Fibroblast of pulmonary artery (primary cell): Measurements from ENCODE around the gene ATP2B2.

ENCODE experiments used
- DNase-seq: peaks from one replicate; pipeline ENCODE4 v3.0.0-alpha.2; 2010; ENCODE audit warnings: low read depth
- H3K4me3 ChIP-seq: replicated peaks from 2 replicates; pipeline ENCODE4 v1.5.1; 2011; ENCODE audit warnings: low read depth, mild to moderate bottlenecking, control low read depth, low read length, moderate library complexity
- CTCF ChIP-seq: IDR thresholded peaks from 2 replicates; pipeline ENCODE4 v1.5.1; 2011; ENCODE audit warnings: mild to moderate bottlenecking, control low read depth, low read length, inconsistent platforms; ENCODE audit errors: missing control alignments

ATP2B2 gene

GRCh38 chr3:10502185-10502880, 3.1 kb downstream of the ATP2B2 start:
- TF ChIP-seq CTCF = no peak
- H3K4me3 ChIP-seq = no peak overlapping the region

GRCh38 chr3:10501664-10502052, 3.7 kb downstream of the ATP2B2 start:
- TF ChIP-seq CTCF = no peak
- H3K4me3 ChIP-seq = no peak overlapping the region
- no peak for DNase-seq

More at GRCh38 chr3:10502185-10502880, 3.1 kb downstream of the ATP2B2 start:
- no peak for DNase-seq

- TF ChIP-seq CTCF = no peak
These were observed 4.4 kb downstream of the ATP2B2 start for GRCh38 chr3:10500717-10501663.

GRCh38 chr3:10498271-10498670, 7.1 kb downstream of the ATP2B2 start:
- DNase-seq = no peak
- H3K4me3 ChIP-seq = no peak overlapping the region
- TF ChIP-seq CTCF = no peak

More at GRCh38 chr3:10500717-10501663, 4.4 kb downstream of the ATP2B2 start:
- H3K4me3 ChIP-seq = no peak overlapping the region
- DNase-seq = no peak

GRCh38 chr3:10497439-10497838, 7.9 kb downstream of the ATP2B2 start:
- no peak for DNase-seq
- TF ChIP-seq CTCF = no peak
- no peak overlapping the region for H3K4me3 ChIP-seq

GRCh38 chr3:10496121-10496863, 9.1 kb downstream of the ATP2B2 start:
- no peak overlapping the region for H3K4me3 ChIP-seq
- no peak for DNase-seq
- no peak for TF ChIP-seq CTCF
